HK-2 (cell line): Measurements from ENCODE around the gene AMOTL2.
A peak's percentile ranks its signal among the peaks of the same experiment; 100 is the strongest.

Source experiments
- DNase-seq: peaks from one replicate; pipeline ENCODE4 v3.0.0-alpha.2; 2018; ENCODE audit not compliant: unreplicated experiment

The AMOTL2 gene

DNA sequence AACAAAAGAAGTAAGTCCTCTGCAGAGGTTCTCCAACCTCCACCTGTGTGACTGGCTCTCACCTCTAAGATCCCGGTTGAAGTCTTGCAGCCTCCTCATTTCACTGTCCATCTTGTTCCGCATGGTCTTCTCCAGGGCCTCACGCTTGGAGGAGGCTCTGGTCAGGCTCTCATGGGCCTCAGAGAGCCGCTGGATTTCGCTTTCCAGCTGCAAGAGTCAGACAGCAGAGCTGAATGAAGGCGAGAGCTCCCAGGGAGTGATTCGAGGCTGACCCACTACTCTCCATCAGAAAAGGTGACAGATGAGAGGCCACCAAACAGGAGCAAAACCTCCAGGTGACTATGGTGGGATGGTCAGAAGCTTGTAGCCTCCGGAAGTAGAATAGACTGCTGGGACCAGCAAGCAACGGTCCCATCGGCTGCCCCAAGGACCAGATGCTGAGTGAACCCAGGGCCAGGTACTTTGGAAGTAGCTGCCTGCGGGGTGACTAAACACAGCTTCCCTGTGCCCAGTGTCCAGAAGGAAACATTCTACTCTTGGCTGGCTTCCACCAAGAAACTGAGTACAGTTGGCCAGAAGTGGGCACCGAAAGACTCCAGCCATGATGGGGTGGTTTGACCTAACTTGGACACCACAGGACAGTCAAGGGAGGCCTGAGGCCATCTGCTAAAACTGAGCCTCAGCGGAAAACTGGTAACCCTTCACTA is 7.9 kb downstream of the AMOTL2 start:
- peak; percentile 25 for DNase-seq

DNA sequence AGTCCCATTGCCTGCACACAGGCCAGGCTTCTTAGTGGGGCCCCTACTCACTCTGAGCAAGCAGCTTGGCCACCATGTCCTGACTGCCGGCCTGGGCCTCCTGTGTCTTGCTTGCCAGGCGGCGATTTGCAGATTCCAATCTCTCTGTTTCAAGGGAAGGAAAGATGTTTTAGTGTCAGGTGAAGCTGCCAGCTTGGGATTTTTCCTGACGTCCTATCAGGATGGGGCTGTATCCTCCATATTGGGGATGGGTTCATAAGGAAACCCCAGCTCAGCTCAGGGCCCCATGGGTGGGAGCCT is 8.5 kb downstream of the AMOTL2 start:
- DNase-seq, result no peak

- peak; percentile 30 for DNase-seq
These were observed 9.1 kb downstream of the AMOTL2 start for GRCh38 chr3:134364936-134365765.

DNA sequence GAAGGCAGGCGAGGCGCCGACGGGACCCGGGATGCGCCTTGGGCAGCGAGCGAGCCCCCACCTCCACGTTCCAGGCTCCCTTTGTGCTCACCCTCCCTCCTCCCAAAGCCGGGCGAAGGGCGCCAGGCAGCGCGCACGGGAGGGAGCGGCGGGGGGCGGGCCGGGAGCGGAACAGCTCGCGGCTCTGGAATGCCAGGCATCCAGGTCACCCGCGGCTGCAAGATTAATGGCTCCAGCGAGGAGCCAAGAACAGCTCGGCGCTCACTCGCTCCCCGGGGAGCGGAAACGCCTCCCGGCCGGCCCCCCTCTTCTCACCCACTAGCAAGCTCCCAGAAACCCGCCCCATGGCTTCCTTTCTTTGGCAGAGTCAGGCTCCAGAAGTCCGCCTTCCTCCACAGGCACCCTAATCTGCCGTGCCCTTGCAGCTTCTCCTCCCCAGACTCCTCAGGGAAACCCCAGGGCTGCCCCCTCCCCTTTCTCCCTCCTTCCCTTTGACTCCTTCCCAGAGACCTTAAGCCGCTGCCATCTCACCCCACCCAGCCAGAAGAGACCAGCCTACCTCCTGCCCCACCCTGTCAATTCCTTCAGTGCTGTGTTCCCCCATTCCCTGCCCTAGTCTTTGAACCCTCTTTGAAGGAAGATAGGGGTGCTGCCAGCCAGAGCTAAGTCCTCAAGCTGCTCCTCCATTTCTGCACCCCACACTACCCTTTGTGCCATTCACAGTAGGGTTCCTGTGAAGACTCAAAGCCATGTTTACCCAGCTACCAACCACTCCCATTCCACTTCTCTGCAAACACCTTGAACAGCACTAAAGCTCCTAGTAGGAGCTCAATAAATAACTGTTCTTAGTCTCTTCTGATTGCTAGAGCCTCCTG is 9.9 kb downstream of the AMOTL2 start:
- DNase-seq, result peak; percentile 98

GRCh38 chr3:134363381-134363755 is 10.9 kb downstream of the AMOTL2 start:
- DNase-seq, result no peak

DNA sequence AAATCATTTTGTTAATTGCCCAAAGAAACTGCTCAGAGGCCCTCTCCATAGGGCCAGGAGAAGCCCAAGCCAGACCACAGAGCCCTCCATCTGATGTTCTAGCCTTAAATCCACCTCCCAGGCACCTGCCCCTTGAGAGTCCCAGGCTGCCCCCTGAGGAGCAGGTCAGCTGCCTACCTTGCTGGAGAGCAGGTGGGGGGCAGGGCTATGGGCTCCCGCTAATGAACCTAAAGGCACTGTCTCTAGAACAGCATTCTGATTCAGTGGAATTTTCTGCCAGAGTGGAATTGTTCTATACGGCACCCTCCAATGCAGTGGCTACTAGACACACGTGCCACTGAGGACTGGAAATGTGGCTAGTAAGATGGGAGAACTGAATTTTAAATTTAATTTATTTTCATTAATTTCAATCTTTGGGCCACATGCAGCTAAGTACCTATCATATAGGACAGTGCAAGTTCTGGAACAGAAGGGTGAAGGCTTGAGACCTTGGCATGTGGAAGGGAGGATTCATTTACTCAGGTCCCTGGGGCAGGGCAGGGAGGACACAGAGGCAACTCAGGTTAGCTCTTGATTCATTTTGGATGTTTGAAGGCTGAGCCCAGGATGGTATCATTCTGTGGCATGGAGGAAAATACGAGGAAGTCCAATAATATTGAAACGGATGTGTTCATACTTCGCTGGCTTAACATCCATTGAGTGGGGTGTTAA is 11.4 kb downstream of the AMOTL2 start:
- DNase-seq, result no peak

- no peak for DNase-seq
These were observed 12.0 kb downstream of the AMOTL2 start for GRCh38 chr3:134362221-134362620.

DNA sequence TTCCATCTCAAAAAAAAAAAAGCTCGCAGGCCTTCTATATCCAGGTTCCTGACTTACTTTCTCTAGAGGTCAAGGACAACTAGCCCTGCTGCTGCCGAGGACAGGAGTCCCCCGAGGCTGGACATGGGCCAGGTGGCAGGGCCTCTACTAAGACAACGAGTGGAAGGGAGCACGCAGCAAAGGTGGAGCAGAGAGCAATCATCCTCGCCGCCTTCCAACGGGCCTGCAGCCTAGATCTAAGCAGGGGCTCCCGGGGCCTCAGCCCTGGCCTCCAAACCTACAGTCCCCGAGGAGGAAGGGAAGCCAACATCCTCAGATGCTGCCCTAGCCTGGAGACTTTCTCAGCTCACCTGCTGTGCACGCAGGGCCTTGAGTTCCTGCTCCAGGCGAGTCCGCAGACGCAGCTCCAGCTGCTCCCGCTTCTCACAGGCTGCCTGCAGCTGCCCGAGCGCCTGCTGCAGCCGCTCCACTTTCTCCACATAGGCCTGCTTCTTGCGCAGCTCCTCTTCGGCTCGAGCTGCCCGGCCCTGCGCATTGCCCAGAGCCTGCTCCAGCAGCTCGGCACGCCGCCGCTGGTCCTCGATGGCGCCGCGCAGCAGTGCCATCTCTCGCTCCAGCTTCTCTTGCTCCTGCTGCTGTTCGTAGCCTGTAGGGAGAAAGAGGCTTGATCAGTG is 12.9 kb downstream of the AMOTL2 start:
- DNase-seq, result no peak

- DNase-seq, result no peak
These were observed 14.2 kb downstream of the AMOTL2 start for GRCh38 chr3:134360046-134360445.

GRCh38 chr3:134359121-134360010 is 14.9 kb downstream of the AMOTL2 start:
- no peak for DNase-seq

- peak; percentile 84 for DNase-seq
These were observed 16.1 kb downstream of the AMOTL2 start for GRCh38 chr3:134357914-134358811.

DNA sequence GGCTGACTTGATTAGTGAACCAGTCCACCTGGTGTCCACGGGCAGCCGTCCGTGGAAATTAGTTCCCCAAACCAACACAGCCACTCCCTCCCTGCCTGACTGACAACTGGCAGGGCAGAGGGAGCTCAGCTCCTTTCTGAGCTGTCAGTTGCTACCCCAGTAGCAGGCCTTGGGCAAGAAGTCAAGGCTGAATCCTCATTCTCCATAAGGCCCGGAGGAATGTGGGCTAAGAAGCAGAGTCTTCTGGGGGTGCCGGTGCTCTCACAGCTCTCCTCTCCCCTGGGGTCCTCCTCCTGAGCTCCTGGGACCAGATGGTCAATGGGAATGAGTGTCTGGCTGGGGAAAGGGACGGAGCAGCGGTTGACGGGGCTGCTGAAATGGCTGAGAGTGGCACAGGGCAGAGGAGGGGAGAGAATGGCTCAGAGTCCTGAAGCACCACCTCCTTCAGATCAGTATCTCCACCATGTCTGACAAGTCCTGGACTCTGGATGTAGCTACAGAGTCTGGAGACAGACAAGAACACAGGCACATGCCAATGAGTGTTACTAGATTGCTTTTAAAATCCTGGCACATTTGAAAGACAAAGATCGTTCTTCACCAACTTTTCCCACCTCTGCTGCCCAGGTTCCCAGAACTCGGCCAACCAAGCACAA is 16.9 kb downstream of the AMOTL2 start:
- DNase-seq, result no peak

- peak; percentile 10 for DNase-seq
These were observed 17.7 kb downstream of the AMOTL2 start for GRCh38 chr3:134356411-134357040.

DNA sequence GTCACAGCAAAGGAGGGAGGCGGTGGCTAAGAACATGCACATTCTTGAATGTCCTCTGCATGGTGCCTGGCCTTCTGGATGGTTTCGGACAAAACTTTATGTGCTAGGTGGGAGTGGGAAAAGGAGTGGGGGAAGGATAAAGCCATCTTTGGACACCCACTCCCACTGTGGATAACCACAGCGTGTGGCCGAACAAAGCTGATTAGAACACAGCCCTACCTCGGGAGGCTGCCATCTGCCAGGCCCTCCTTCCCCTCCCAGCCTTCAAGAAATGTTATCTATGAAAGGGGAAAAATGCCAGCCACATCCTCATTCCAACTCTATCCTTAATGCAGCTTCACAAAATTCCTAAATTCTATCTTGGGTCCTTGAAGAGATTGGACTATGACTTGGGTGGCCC is 18.8 kb downstream of the AMOTL2 start:
- no peak for DNase-seq

- no peak for DNase-seq
These were observed 19.5 kb downstream of the AMOTL2 start for GRCh38 chr3:134354612-134355251.

GRCh38 chr3:134353831-134354611 is 20.2 kb downstream of the AMOTL2 start:
- peak; percentile 79 for DNase-seq
